ENCODE measurements around the gene KANSL1.
"Not testable (repeated sequence)": the region's sequence is repeated elsewhere in the genome, so short reads cannot be mapped to it uniquely, and the experiment has no call there.

Gene KANSL1

DNA sequence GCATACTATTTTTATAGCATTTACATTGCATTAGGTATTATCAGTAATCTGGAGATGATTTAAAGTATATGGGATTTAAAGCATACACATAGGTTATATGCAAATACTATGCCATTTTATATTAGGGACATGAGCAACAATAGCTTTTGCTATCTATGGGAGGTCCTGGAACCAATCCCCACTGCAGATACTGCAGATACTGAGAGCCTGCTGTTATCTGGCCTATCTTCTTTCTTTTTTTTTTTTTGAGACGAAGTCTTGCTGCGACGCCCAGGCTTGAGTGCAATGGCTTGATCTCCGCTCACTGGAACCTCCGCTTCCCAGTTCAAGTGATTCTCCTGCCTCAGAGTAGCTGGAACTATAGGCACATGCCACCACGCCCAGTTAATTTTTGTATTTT is 156.7 kb downstream of the KANSL1 start:
- no peak for DNase-seq (ENCODE audit: low read depth)

DNA sequence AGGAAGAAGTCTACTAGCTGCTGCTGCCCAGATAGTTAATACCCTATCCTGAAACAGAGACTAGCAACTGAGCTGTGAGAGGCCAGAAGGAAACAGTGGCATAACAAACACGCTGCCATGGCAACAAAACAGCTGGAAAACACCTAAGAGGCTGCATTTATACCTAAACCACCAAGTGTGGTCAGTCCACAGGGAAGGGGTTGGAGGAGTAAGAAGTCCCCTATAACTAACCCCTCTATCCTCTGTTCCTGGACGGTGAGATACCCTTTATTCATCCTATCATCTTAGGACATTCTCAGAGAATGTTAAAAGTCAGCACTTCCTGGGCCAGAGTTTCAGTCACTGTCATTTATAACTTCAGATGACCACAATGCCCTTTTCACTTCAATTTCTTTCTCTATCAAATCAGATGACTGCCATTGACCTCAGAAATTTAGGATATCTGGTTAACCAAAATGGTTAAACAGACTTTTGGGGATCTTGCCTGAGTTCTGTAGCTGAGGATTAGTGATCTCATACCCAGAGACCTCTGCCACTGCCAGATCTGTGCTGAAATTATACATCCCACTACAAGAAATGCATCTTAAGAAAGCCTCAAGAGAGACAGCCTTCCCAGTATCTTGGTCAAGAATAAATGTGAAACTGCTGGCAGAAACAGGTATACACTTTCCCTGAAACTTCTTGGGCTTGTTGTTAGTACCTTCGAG is 158.0 kb downstream of the KANSL1 start:
- no peak for DNase-seq (ENCODE audit: low read depth)

DNA sequence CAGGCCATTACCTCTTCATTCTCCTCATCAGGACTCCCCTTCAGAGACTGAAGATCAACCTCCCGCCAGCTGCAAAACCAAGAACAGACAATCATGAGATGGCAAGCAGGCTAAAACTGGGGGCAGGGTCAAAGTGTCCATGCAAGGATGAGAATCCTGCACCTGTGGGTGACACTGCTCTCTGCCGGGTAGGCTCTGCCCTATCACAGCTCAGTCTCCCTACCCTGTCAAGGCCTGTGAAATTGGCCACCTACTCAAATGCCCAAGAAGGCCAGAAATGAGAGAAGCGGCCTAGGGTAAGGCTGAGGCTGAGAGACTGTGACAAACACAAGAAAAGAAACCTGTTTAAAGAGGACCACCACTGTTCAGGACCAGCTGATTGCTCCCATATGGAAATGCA is 159.8 kb downstream of the KANSL1 start:
- no peak for DNase-seq (ENCODE audit: low read depth)

DNA sequence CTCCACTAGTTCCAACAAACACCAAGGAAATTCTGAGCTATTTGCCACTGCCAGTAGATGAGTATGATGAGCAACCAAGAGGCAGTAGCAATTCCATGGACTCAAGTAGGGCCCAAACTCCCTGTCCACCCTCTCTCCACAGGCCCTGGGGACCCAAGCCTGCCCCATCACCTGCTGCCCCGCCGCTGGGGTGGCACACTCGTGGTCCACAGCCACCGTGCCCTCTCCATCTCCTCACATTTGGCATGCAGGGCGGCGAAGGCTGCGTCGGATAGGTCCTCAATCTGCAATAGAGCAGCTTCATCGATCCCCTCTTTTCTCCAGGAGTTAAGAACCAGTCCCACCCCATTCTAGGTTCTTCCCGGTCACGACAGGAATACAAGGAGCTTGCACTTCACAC is 160.3 kb downstream of the KANSL1 start:
- no peak for DNase-seq (ENCODE audit: low read depth)

DNA sequence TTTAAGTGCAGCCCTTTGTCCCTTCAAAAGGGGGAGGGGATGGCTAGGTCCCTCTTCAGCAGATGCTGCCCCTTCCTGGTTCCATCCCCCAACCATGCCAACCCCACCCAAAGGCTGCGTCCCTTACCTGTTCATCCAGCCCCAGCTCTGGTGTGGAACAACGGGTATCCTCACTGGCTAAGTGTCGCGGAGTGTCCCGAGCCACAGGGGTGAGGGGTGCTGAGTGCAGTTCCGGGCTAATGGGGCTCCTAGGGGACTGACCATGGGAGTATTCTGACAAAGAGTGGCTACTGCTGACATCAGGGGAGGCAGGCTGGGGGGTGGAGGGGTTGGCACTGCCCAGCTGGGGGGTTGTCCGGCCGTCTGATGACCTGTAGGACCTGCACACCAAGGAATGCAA is 161.3 kb downstream of the KANSL1 start:
- no peak for DNase-seq (ENCODE audit: low read depth)

DNA sequence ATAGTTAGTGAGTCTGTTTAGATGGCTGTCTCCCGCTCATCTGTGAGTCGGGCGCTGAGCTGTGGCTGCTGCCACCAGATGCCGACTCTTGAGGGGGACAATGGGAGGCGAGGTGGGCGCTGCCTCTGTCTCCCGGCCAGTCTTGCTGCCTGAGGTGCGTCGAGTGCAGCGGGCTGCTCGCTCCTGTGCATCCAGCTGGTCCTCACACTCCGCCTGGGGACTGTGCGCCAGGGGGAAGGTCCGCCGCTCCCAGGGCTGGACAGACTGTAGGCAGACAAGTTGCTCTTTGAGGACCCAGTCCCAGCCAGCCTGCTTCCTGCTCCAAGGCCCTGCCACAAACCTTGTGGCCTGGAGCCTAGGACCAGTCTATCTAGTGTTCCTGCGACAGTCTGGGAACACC is 161.8 kb downstream of the KANSL1 start:
- DNase-seq (ENCODE audit: low read depth): no peak

DNA sequence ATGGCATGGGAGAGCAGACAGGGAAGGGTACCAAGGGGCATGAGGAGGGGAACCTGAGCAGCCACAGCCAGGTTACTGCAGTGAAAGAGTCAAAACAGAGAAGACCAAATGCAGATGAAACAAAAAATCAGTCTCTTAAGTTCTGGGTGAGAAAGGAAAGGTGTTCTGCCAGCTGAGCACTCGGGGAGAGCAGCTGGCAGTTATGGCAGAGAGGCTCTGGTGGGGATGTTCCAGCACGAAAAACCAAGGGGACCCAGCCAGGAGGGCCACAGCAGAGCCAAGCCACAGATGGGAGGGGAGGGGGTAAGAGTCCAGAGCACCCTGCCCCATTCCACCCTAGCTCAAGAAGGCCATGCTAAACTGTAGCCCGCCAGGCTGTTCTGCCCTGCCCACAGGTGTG is 162.5 kb downstream of the KANSL1 start:
- no peak for DNase-seq (ENCODE audit: low read depth)

DNA sequence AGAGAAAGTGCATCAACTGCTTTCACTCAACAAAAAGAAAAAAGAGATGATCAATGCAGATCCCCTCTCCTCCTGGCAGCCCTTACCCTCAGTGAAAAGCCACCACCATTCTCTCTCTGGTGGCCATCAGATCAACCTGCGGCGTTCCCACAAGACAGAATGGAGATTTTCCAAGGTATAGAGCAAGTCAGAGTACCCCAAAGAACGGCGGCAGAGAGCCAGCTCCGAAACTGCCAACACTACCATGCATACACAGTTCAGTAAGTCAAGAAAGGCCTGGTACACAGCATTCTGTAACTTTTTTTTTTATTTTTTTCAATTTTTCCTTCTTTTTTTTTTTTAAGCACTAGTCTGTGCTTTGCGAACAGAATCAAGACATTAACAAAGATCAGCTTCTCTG is 163.6 kb downstream of the KANSL1 start:
- DNase-seq (ENCODE audit: low read depth): no peak

DNA sequence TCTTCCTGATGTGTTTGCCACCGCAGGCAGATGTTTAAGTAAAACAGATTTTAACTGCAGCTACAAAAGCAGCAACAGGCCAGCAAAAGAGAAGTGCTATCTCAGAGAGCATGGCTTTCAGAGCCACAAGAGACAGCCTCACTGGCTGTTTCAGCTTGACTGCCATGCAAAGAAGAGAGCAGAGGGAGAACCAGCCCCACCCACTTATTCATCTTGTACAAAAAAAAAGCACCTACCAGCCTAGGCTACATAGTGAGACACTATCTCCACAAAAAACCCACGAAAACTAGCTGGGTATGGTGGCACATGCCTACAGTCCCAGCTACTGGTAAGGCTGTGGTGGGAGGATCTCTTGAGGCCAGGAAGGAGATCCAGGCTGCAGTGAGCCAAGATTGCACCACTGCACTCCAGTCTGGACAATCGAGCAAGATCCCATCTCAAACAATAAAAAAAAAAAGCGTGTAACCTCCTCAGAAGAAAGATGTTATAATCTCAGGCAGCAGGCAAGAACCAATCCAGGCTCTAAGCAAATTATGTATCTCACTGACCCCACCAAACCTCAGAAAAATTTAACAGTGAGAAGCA is 164.2 kb downstream of the KANSL1 start:
- DNase-seq (ENCODE audit: low read depth): no peak

DNA sequence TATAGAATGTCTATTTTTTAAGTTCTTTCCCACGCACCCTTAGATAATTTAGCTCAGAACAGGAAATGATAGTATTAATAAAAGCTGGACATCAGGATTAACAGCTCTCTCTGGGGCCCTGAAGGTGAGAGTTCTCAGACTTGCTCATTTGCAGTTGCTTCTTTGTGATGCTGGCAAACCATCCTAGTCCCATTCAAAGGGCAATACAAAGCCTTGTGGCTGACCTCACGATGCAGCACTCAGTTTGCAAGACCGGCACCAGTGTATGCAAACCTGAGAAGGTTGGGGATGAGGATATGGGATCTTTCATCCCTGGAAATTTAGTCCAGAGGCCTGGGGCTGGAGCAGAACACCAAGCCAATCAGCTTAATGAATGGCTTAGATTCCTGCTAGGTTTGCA is 164.9 kb downstream of the KANSL1 start:
- no peak for DNase-seq (ENCODE audit: low read depth)

DNA sequence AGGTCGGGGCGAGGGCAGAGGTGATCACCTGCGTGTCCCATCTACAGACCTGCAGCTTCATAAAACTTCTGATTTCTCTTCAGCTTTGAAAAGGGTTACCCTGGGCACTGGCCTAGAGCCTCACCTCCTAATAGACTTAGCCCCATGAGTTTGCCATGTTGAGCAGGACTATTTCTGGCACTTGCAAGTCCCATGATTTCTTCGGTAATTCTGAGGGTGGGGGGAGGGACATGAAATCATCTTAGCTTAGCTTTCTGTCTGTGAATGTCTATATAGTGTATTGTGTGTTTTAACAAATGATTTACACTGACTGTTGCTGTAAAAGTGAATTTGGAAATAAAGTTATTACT is 165.3 kb downstream of the KANSL1 start:
- DNase-seq (ENCODE audit: low read depth): no peak

DNA sequence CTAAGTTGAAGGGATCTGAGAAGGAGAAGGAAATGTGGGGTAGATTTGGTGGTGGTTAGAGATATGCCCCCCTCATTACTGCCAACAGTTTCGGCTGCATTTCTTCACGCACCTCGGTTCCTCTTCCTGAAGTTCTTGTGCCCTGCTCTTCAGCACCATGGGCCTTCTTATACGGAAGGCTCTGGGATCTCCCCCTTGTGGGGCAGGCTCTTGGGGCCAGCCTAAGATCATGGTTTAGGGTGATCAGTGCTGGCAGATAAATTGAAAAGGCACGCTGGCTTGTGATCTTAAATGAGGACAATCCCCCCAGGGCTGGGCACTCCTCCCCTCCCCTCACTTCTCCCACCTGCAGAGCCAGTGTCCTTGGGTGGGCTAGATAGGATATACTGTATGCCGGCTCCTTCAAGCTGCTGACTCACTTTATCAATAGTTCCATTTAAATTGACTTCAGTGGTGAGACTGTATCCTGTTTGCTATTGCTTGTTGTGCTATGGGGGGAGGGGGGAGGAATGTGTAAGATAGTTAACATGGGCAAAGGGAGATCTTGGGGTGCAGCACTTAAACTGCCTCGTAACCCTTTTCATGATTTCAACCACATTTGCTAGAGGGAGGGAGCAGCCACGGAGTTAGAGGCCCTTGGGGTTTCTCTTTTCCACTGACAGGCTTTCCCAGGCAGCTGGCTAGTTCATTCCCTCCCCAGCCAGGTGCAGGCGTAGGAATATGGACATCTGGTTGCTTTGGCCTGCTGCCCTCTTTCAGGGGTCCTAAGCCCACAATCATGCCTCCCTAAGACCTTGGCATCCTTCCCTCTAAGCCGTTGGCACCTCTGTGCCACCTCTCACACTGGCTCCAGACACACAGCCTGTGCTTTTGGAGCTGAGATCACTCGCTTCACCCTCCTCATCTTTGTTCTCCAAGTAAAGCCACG is 165.9 kb downstream of the KANSL1 start:
- no peak for DNase-seq (ENCODE audit: low read depth)

DNA sequence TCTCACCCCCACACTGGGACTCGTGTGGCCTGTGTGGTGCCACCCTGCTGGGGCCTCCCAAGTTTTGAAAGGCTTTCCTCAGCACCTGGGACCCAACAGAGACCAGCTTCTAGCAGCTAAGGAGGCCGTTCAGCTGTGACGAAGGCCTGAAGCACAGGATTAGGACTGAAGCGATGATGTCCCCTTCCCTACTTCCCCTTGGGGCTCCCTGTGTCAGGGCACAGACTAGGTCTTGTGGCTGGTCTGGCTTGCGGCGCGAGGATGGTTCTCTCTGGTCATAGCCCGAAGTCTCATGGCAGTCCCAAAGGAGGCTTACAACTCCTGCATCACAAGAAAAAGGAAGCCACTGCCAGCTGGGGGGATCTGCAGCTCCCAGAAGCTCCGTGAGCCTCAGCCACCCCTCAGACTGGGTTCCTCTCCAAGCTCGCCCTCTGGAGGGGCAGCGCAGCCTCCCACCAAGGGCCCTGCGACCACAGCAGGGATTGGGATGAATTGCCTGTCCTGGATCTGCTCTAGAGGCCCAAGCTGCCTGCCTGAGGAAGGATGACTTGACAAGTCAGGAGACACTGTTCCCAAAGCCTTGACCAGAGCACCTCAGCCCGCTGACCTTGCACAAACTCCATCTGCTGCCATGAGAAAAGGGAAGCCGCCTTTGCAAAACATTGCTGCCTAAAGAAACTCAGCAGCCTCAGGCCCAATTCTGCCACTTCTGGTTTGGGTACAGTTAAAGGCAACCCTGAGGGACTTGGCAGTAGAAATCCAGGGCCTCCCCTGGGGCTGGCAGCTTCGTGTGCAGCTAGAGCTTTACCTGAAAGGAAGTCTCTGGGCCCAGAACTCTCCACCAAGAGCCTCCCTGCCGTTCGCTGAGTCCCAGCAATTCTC is 166.8 kb downstream of the KANSL1 start:
- DNase-seq (ENCODE audit: low read depth): no peak

DNA sequence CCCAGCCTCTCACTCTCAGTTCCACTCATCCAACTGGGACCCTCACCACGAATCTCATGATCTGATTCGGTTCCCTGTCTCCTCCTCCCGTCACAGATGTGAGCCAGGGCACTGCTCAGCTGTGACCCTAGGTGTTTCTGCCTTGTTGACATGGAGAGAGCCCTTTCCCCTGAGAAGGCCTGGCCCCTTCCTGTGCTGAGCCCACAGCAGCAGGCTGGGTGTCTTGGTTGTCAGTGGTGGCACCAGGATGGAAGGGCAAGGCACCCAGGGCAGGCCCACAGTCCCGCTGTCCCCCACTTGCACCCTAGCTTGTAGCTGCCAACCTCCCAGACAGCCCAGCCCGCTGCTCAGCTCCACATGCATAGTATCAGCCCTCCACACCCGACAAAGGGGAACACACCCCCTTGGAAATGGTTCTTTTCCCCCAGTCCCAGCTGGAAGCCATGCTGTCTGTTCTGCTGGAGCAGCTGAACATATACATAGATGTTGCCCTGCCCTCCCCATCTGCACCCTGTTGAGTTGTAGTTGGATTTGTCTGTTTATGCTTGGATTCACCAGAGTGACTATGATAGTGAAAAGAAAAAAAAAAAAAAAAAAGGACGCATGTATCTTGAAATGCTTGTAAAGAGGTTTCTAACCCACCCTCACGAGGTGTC is 167.6 kb downstream of the KANSL1 start:
- DNase-seq (ENCODE audit: low read depth): no peak

DNA sequence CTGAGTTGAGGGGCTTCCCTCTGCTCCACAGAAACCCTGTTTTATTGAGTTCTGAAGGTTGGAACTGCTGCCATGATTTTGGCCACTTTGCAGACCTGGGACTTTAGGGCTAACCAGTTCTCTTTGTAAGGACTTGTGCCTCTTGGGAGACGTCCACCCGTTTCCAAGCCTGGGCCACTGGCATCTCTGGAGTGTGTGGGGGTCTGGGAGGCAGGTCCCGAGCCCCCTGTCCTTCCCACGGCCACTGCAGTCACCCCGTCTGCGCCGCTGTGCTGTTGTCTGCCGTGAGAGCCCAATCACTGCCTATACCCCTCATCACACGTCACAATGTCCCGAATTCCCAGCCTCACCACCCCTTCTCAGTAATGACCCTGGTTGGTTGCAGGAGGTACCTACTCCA is 168.2 kb downstream of the KANSL1 start:
- DNase-seq (ENCODE audit: low read depth): no peak

DNA sequence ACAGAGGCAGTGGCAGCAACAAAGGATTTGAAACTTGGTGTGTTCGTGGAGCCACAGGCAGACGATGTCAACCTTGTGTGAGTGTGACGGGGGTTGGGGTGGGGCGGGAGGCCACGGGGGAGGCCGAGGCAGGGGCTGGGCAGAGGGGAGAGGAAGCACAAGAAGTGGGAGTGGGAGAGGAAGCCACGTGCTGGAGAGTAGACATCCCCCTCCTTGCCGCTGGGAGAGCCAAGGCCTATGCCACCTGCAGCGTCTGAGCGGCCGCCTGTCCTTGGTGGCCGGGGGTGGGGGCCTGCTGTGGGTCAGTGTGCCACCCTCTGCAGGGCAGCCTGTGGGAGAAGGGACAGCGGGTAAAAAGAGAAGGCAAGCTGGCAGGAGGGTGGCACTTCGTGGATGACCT is 168.6 kb downstream of the KANSL1 start:
- no peak for DNase-seq (ENCODE audit: low read depth)

DNA sequence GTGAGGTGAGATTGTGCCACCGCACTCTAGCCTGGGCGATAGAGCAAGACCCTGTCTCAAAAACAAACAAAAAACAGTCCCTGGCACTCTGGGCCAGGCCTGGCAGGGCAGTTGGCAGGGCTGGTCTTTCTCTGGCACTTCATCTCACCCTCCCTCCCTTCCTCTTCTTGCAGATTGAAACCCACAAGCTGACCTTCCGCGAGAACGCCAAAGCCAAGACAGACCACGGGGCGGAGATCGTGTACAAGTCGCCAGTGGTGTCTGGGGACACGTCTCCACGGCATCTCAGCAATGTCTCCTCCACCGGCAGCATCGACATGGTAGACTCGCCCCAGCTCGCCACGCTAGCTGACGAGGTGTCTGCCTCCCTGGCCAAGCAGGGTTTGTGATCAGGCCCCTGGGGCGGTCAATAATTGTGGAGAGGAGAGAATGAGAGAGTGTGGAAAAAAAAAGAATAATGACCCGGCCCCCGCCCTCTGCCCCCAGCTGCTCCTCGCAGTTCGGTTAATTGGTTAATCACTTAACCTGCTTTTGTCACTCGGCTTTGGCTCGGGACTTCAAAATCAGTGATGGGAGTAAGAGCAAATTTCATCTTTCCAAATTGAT is 169.3 kb downstream of the KANSL1 start:
- no peak for DNase-seq (ENCODE audit: low read depth)

DNA sequence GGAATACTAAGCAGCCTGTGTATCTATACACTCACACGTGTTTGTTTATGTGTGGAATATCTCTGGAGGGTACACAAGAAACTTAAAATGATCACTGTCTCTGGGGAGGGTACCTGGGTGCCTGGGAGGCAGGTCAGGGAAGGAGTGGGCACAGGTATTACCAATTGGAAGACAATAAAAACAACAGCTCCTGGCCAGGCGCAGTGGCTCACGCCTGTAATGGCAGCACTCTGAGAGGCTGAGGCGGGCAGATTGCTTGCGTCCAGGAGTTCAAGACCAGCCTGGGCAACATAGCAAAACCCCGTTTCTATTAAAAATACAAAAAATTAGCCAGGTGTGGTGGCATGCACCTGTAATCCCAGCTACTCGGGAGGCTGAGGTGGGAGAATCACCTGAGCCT is 169.9 kb downstream of the KANSL1 start:
- DNase-seq (ENCODE audit: low read depth): not testable (repeated sequence)

DNA sequence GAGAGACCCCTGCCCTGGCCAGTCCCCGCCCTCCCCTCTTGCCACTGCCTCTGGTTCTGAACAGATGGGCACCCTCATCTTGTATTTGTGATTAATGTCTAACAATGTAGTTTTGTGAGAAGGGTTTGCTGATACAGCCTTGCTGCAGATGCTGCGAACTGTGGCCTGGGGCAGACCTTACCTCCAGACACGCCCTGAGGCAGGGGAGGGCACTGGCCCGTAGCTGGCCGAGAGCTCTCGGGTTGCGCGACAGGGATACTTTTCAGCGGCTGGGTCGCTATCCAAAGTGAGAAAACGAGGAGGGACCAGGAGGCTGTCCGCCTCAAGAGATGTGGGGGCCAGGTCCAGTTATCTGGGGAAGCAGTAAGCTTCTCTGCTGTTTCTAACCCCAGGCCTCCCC is 172.2 kb downstream of the KANSL1 start:
- DNase-seq (ENCODE audit: low read depth): no peak

DNA sequence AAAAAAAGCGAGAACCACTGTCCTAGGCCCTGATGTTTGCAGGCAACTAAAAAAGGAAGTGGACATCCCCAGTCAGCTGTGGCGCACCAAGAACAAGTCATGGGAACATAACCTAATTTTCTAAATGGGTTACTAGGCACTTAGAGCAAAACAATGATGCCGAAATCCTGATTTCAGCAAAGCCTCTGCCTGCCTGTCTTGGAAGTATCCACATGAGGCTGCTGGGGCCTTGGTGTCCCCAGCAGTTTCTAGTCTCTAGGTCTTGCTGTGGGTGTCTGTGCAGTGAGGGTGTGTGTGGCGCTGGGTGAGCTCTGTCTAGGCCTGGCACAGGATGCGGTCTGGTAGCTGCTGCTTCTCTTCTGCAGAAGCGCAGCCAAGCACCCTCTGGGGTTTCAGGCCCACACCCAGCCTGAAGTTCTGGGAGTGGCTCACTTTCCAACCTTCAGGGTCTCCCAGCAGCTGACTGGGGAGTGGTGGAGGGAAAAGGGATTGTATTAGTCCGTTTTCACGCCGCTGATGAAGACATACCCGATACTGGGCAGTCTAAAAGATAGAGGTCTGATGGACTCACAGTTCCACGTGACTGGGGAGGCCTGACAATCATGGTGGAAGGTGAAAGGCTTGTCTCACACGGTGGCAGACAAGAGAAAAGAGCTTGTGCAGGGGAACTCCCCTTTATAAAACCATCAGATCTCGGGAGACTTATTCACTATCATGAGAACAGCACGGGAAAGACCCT is 173.0 kb downstream of the KANSL1 start:
- DNase-seq (ENCODE audit: low read depth): peak; percentile 36
